Measurements from ENCODE around the gene PROB1.

DNA sequence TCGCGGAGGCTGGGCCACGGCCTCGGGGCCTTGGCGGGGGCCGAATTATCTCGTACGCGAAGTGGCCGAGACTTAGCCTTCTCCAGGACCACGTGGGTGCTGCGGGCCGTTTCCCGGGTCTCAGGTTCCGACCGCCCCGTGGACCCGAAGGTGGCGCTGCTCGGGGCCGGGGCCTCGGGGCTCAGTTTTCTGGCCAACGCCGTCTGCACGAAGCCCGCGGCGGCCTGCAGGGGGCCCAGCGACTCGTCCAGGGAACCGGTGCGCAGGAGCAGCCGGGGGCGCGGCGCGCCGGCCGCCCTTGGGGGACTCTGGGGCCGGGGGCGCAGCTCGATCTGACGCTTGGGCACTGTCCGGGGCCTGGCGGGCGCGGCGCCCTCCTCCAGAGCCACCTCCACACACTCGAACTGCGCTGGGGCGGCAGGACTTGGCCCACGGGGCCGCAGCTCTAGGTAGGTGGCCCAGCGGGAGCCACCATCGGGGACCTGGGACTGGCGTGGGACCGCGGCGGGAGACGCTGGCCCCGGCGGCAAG, 716 bp downstream of the PROB1 start:
- TF ChIP-seq SKI (IDR thresholded peaks at IDR 0.05; ENCODE audit: partially characterized antibody) (no peak), RAD21 (CRISPR knock-in tag; IDR thresholded peaks at IDR 0.05) (no peak), PREB (CRISPR knock-in tag; IDR thresholded peaks at IDR 0.05) (no peak), ZNF124 (CRISPR knock-in tag; IDR thresholded peaks at IDR 0.05) (no peak), FOXK2 (IDR thresholded peaks at IDR 0.05) (no peak)
- TF ChIP-seq, protein P1, sequence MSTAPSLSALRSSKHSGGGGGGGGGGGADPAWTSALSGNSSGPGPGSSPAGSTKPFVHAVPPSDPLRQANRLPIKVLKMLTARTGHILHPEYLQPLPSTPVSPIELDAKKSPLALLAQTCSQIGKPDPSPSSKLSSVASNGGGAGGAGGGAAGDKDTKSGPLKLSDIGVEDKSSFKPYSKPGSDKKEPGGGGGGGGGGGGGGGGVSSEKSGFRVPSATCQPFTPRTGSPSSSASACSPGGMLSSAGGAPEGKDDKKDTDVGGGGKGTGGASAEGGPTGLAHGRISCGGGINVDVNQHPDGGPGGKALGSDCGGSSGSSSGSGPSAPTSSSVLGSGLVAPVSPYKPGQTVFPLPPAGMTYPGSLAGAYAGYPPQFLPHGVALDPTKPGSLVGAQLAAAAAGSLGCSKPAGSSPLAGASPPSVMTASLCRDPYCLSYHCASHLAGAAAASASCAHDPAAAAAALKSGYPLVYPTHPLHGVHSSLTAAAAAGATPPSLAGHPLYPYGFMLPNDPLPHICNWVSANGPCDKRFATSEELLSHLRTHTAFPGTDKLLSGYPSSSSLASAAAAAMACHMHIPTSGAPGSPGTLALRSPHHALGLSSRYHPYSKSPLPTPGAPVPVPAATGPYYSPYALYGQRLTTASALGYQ (CRISPR knock-in tag; IDR thresholded peaks at IDR 0.05): no peak
